Left hindlimb (tissue), 1 donor: ENCODE data around the gene IGF1R.

Experiments
- DNase-seq: peaks from one replicate; pipeline ENCODE4 v3.0.0-alpha.2; 2018

The IGF1R gene

GRCh38 chr15:98708037-98708590 is 59.8 kb downstream of the IGF1R start:
- DNase-seq = no peak

- DNase-seq = no peak
Observed at GRCh38 chr15:98711810-98712209, 63.5 kb downstream of the IGF1R start.

DNA sequence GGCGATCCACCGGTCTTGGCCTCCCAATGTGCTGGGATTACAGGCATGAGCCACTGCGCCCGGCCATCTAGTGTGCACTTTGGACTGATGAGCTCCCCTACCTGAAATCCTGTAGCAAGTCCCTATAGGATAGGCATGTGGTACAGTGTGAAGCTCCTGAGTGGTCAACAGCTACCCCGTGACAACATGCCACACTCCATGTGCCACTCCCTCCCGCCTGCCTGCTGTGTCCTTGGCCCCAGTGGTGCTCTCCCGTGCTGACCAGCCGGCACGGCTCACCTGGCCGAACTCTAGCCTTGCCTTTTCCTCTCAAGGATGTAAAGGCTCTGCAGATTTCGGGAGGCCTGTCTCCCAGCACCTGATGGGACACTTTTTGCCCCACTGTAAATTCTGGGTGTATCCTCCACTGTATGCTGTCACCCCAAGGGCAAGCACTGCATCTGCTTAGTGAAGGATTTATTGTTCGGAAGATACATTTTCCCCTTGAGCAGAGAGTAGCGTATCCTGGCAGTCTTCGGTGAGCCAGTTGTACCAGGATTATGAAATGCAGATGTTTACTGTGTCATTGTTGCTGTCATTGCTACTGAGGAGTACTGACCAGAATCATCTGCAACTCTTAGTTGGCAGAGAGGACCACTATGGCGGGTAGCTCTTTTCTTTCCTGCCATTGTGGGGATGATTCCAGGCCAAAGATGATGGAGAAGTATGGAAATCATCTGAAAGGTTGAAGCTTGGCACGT is 64.7 kb downstream of the IGF1R start:
- DNase-seq = no peak

DNA sequence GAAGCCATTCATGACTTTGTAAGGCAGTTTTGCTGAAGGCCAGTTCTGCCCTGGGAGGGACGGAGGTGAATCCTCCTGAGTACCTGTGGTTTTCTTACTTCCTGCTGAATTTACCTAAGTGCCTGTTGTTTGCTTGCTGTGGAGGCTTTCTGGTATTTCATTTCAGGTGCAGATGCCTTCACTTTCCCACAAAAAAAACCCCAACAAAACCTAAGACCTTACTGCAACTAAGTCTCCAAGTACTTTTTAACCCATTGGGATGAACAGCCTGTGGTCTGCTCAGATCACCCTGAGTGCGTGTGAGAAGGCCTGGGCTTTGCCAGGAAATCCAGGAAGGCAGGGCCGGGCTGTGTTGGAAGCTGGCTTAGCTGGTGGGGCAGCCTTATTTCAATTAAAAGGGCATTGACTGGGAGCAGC is 65.3 kb downstream of the IGF1R start:
- DNase-seq = no peak

- no peak for DNase-seq
Observed at GRCh38 chr15:98714922-98715321, 66.6 kb downstream of the IGF1R start.

GRCh38 chr15:98715401-98715800 is 67.1 kb downstream of the IGF1R start:
- DNase-seq = no peak

- no peak for DNase-seq
Observed at GRCh38 chr15:98715890-98716443, 67.6 kb downstream of the IGF1R start.

- no peak for DNase-seq
Observed at GRCh38 chr15:98717371-98717770, 69.0 kb downstream of the IGF1R start.

- no peak for DNase-seq
Observed at GRCh38 chr15:98717942-98718341, 69.6 kb downstream of the IGF1R start.

DNA sequence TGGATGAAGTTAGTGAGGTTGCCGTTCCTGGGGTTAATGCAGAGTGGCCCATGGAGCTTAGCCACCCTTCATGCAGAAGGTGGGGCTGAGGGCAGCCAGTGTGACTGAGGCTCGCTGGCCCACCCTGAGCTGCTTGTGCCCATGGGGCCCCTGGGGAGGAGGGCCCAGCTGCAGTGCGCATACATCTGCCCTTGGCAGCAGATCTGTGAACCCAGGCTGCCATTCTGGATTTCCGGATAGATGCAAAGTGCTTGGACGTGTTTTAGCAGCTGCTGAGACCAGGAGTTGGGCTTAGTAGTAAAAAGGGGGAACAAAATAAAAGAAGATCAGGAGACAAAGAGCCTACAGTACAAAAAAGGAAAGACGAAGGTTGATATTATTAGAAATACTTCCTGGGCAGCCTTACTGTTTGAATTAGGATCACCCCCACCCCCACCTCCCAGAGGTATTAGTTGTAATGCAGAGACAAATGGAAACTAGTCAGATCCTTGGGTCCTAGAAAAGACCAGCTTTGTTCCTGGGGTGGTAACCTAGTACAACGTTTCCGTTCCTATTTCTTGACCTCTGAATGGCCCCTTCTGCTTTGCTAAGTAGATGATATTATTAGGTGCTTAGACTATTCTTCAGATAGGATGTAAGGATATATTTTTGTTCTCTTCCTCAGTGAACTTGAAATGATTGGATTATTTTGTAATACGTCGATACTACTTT is 70.2 kb downstream of the IGF1R start:
- DNase-seq = no peak

GRCh38 chr15:98719137-98719740 is 70.9 kb downstream of the IGF1R start:
- no peak for DNase-seq

DNA sequence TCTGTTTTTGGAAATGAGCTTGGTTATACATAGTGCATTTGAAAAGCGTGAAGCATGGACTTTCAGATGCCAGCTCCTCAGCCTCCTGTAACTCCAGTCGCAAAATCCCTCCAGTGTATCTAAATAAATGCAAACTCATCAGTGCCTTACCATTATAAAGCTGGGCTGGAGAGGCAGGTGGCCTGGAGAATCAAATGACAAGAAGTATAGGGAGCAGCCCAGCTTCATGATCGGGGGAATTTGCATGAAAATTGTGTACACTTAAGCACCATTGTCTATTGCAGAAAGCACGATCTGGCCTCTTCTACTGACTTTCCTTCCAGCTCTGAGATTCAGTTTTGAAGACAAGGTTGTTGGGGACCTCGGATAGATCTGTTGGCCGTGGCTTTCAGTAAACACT is 71.7 kb downstream of the IGF1R start:
- DNase-seq = no peak

DNA sequence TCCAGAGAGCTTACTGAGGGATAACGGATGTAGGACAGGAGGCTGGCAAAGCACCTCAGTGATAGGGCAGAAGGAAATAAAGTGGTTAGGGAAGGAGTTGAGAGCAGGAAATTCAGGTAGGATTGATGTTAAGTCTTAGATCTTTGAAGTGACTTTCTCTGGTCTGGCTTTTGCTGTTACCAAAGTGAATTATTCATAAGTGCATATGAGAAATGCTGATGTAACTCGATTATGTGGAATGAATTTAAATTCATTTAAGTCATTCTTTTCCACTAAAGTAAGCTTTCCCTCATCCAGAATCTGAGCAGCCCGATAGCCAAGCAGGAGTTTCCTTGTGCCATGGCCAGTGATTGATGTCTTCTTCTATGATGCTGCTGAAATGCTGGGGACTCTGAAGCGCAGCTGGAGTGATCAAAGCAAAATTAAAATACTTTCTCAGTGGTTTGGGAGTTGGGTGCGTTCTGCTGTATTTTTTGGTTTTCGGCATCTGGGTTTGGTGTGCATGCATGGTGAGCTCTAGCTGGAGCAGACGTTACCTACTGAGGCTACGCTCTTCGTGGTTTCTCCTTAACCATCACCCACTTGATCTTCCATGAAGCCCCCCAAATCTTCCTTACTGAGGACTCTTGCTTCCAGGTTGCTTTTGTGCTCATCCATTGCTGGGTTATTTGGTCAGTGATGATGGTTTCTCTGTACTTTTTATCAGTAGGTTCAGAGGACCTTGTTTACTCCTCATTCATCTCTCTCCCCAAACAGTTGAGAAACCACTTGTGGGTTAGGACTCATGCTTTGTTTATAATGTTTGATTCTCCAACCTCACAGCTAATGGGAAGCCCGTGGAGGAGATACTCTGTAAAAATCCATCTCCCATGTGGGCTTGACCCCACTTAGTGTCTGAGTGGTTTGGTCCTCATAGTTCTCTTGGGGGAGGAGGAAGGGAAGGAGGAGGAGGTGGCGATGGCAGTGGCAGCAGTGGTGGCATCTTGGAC is 72.5 kb downstream of the IGF1R start:
- DNase-seq = no peak

DNA sequence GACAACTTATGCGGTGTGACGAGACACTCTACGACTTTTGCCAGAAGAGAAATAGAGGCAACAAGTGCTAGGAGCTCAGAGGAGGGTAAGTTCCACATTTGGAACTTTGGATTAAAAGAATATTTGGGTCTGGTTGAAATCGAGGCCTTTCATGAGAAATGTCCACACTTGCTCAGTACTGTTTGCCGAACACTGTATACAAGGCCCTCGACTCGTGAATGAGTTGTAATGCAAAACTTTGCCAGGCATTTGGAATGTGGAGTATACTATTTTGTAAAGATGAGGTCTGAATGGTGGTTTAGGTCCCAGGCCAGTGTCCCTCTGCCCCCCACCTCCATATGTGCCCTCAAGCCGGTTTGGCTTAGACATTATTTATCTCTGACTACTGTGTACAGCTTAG is 73.9 kb downstream of the IGF1R start:
- DNase-seq = no peak

GRCh38 chr15:98722645-98723044 is 74.3 kb downstream of the IGF1R start:
- no peak for DNase-seq

DNA sequence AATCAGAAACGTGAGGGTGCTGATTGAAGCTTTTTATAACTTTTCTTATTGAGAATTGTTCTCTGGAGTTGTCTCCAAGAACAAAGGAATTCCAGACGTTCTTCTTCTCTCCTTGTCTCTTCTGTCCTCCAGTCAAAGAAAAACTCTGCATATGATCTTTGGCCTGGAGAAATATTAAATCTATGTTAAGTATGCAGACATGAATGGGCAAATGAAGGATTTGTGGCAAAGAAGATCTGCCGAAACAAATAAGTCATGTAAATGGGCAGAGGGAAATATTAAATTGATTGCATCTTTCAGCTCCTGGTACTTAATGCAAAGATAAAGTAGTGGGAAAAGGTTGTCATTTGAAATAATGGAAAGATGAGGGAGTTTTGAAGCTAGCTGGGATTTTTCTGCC is 74.9 kb downstream of the IGF1R start:
- DNase-seq = no peak

DNA sequence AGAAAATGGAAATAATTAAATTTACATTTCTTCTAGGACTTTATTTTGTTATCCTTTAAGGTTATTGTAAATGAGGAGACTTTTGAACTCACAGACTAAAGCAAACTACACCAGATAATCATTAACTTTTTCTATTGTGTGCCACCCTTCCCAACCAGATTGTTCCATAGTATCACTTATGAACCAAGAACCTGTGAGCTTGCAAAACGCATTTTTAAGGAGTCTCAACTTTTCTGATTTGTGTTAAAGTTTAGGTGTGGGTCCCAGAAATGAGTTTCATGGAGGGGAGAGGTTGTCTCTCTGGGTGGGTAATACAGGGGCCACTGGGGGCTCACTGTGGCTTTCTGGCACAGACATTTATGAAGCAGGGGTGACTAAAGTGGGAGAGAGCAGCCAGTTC is 75.7 kb downstream of the IGF1R start:
- DNase-seq = no peak

- DNase-seq = no peak
Observed at GRCh38 chr15:98724494-98724893, 76.2 kb downstream of the IGF1R start.

DNA sequence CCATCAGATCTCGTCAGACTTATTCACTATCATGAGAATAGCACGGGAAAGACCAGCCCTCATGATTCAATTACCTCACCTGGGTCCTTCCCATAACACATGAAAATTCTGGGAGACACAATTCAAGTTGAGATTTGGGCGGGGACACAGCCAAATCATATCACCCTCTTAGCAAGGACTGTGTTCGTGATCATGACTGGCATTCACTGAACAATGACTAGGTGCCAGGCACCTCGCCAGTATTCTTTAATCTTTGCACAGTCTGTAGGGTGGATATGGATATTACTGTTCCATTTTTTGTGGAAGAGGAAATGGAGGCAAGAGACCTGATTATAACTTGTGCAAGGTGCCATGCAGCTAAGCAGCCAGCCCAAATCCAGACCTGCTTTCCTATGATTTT is 77.5 kb downstream of the IGF1R start:
- DNase-seq = no peak

- peak; percentile 84 for DNase-seq
Observed at GRCh38 chr15:98727115-98728040, 79.0 kb downstream of the IGF1R start.
